ENCODE data around the gene ARID5B.

ARID5B gene

DNA sequence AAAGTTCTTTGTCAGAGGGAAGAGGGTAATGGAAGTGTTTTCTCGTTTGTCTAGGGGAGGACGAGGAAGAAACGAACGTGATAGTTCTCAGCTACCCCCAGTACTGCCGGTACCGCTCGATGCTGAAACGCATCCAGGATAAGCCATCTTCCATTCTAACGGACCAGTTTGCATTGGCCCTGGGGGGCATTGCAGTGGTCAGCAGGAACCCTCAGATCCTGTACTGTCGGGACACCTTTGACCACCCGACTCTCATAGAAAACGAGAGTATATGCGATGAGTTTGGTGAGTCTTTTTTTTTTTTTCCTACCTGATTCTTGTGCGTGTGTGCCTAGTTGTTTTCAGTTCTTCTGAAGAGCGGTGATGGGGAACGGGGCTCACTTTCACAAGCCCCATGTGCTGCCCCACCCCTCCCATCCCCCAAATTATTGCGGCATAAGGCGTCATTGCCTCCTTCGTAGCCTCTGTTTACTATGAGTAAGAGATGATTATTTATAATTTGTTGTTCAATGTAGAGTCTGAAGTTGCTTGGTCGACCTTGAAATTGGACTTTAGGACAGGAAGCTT lies 98.6 kb downstream of the ARID5B start:
- no peak overlapping the region for H3K4me3 ChIP-seq (ENCODE audit: low read length)
- H3K9me3 ChIP-seq (replicated peaks; ENCODE audit: insufficient read depth, low read length), result no peaks in the 10 kb centered on the region
- no peak overlapping the region for H3K4me2 ChIP-seq (ENCODE audit: low read depth, low read length)
- H2AFZ ChIP-seq (ENCODE audit: low read length), result no peak overlapping the region
- H3K9me2 ChIP-seq (replicated peaks; ENCODE audit: insufficient read depth, low read length), result no peaks in the 10 kb centered on the region
- DNase-seq, result no peak
- no peaks in the 10 kb centered on the region for H3F3A ChIP-seq (ENCODE audit: insufficient read depth, low read length)
- no peak overlapping the region for H3K9ac ChIP-seq (ENCODE audit: low read length)
- H3K36me3 ChIP-seq (replicated peaks; ENCODE audit: insufficient read depth, low read length), result 0 out of 2 replicates have a peak, but pooled peaks cover 3% of the 10 kb centered on the region
- H4K20me1 ChIP-seq (ENCODE audit: insufficient read depth, low read length), result no peaks in the 10 kb centered on the region
- H3K27me3 ChIP-seq (replicated peaks; ENCODE audit: insufficient read depth, low read length), result no peaks in the 10 kb centered on the region
- no peak overlapping the region for H3K27ac ChIP-seq (ENCODE audit: low read length)
- H3K4me1 ChIP-seq (ENCODE audit: low read length), result 0 out of 2 replicates have a peak, but pooled peaks cover 5% of the 10 kb centered on the region
- TF ChIP-seq EZH2 (optimal IDR thresholded peaks at IDR 0.05; ENCODE audit: low read depth, low read length), result no peak
- H3K79me2 ChIP-seq (ENCODE audit: low read length), result peaks cover 98% of the 10 kb centered on the region

DNA sequence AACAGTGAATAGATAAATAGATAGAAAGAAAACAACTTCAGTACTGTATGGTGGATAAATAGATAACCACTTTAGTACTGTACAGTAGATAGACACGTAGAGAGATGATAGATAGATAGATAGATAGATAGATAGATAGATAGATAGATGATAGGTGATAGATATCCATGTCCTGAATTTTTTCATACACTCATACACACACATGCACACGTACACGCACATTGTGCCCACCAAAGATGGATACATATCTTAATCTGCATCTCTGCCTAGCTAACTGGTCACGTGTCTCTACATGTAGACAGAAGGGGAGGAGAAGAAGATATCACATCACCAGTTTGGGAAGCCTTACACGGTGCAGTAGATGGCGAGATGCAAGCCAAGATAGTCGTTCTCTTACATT lies 99.2 kb downstream of the ARID5B start:
- no peak for DNase-seq
- Histone ChIP-seq H3K36me3 (replicated peaks; ENCODE audit: insufficient read depth, low read length) (0 out of 2 replicates have a peak, but pooled peaks cover 3% of the 10 kb centered on the region), H3K79me2 (ENCODE audit: low read length) (peaks cover 98% of the 10 kb centered on the region), H3K27ac (ENCODE audit: low read length) (no peak overlapping the region), H3K4me3 (ENCODE audit: low read length) (no peak overlapping the region), H3K4me2 (ENCODE audit: low read depth, low read length) (no peak overlapping the region), H3K9ac (ENCODE audit: low read length) (no peak overlapping the region), H4K20me1 (ENCODE audit: insufficient read depth, low read length) (no peaks in the 10 kb centered on the region), H3K9me2 (replicated peaks; ENCODE audit: insufficient read depth, low read length) (no peaks in the 10 kb centered on the region), H3K4me1 (ENCODE audit: low read length) (0 out of 2 replicates have a peak, but pooled peaks cover 5% of the 10 kb centered on the region), H3K27me3 (replicated peaks; ENCODE audit: insufficient read depth, low read length) (no peaks in the 10 kb centered on the region), H2AFZ (ENCODE audit: low read length) (no peak overlapping the region), H3K9me3 (replicated peaks; ENCODE audit: insufficient read depth, low read length) (no peaks in the 10 kb centered on the region), H3F3A (ENCODE audit: insufficient read depth, low read length) (no peaks in the 10 kb centered on the region)
- TF ChIP-seq EZH2 (optimal IDR thresholded peaks at IDR 0.05; ENCODE audit: low read depth, low read length), result no peak
- TF ChIP-seq EZH2phosphoT487 (IDR thresholded peaks at IDR 0.05; ENCODE audit: low read length), result no peak
- TF ChIP-seq, protein P1, sequence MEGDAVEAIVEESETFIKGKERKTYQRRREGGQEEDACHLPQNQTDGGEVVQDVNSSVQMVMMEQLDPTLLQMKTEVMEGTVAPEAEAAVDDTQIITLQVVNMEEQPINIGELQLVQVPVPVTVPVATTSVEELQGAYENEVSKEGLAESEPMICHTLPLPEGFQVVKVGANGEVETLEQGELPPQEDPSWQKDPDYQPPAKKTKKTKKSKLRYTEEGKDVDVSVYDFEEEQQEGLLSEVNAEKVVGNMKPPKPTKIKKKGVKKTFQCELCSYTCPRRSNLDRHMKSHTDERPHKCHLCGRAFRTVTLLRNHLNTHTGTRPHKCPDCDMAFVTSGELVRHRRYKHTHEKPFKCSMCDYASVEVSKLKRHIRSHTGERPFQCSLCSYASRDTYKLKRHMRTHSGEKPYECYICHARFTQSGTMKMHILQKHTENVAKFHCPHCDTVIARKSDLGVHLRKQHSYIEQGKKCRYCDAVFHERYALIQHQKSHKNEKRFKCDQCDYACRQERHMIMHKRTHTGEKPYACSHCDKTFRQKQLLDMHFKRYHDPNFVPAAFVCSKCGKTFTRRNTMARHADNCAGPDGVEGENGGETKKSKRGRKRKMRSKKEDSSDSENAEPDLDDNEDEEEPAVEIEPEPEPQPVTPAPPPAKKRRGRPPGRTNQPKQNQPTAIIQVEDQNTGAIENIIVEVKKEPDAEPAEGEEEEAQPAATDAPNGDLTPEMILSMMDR (IDR thresholded peaks at IDR 0.05; ENCODE audit: low read length), result no peak

DNA sequence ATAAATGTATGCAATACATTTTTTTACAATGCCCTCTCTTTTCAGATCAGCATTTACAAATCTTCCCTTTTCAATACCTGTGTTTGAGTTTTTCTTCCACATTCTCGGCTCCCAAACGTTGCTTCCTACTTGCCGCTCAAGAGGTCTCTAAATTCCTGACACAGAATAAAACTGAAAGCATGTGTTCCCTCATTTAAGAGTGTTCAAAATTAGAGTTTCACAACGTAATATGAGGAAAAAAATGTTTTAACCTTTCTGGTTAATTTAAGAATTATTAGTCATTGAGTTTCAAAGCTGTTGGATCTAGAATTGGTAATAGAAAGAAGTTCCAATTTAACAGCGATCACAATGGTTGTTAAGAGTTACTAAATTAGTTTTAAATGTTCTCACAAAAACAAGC lies 100.4 kb downstream of the ARID5B start:
- H3K27me3 ChIP-seq (replicated peaks; ENCODE audit: insufficient read depth, low read length), result no peaks in the 10 kb centered on the region
- no peak for DNase-seq
- no peaks in the 10 kb centered on the region for H3K9me3 ChIP-seq (replicated peaks; ENCODE audit: insufficient read depth, low read length)
- 0 out of 2 replicates have a peak, but pooled peaks cover 3% of the 10 kb centered on the region for H3K36me3 ChIP-seq (replicated peaks; ENCODE audit: insufficient read depth, low read length)
- H3K4me2 ChIP-seq (ENCODE audit: low read depth, low read length), result no peak overlapping the region
- H3K4me3 ChIP-seq (ENCODE audit: low read length), result no peak overlapping the region
- H3F3A ChIP-seq (ENCODE audit: insufficient read depth, low read length), result no peaks in the 10 kb centered on the region
- no peak overlapping the region for H3K9ac ChIP-seq (ENCODE audit: low read length)
- no peaks in the 10 kb centered on the region for H3K9me2 ChIP-seq (replicated peaks; ENCODE audit: insufficient read depth, low read length)
- 0 out of 2 replicates have a peak, but pooled peaks cover 5% of the 10 kb centered on the region for H3K4me1 ChIP-seq (ENCODE audit: low read length)
- no peak overlapping the region for H3K27ac ChIP-seq (ENCODE audit: low read length)
- TF ChIP-seq, protein P1 (IDR thresholded peaks at IDR 0.05; ENCODE audit: low read length), result no peak
- TF ChIP-seq EZH2 (optimal IDR thresholded peaks at IDR 0.05; ENCODE audit: low read depth, low read length) (no peak), EZH2phosphoT487 (IDR thresholded peaks at IDR 0.05; ENCODE audit: low read length) (no peak)
- H4K20me1 ChIP-seq (ENCODE audit: insufficient read depth, low read length), result no peaks in the 10 kb centered on the region
- H2AFZ ChIP-seq (ENCODE audit: low read length), result no peak overlapping the region
- peaks cover 100% of the 10 kb centered on the region for H3K79me2 ChIP-seq (ENCODE audit: low read length)

DNA sequence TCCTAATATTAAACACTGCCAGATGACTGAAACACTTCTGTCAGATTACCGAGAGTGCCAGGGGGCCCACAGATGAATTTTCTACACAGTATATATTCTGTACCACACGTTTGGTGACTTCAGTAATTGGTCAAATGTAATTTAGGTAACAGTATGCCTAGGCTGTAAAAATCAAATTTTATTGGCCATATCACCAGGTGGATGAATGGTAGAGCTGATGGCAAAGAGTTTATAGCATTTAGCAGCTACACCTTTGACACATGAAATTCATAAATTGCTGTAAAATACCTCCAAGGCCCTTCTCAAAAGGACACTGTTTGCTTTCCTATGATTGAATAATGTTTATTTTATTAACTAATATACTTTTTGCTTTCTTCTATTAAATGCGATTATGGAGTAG lies 101.3 kb downstream of the ARID5B start:
- no peak overlapping the region for H3K9ac ChIP-seq (ENCODE audit: low read length)
- no peak overlapping the region for H3K4me2 ChIP-seq (ENCODE audit: low read depth, low read length)
- no peaks in the 10 kb centered on the region for H3F3A ChIP-seq (ENCODE audit: insufficient read depth, low read length)
- H3K9me3 ChIP-seq (replicated peaks; ENCODE audit: insufficient read depth, low read length), result no peaks in the 10 kb centered on the region
- no peak overlapping the region for H3K4me3 ChIP-seq (ENCODE audit: low read length)
- no peaks in the 10 kb centered on the region for H4K20me1 ChIP-seq (ENCODE audit: insufficient read depth, low read length)
- 0 out of 2 replicates have a peak, but pooled peaks cover 5% of the 10 kb centered on the region for H3K4me1 ChIP-seq (ENCODE audit: low read length)
- H3K27ac ChIP-seq (ENCODE audit: low read length), result no peak overlapping the region
- no peak for TF ChIP-seq EZH2phosphoT487 (IDR thresholded peaks at IDR 0.05; ENCODE audit: low read length)
- no peak for TF ChIP-seq EZH2 (optimal IDR thresholded peaks at IDR 0.05; ENCODE audit: low read depth, low read length)
- TF ChIP-seq, protein P1 (IDR thresholded peaks at IDR 0.05; ENCODE audit: low read length), result no peak
- 0 out of 2 replicates have a peak, but pooled peaks cover 3% of the 10 kb centered on the region for H3K36me3 ChIP-seq (replicated peaks; ENCODE audit: insufficient read depth, low read length)
- H3K27me3 ChIP-seq (replicated peaks; ENCODE audit: insufficient read depth, low read length), result no peaks in the 10 kb centered on the region
- H3K79me2 ChIP-seq (ENCODE audit: low read length), result peaks cover 100% of the 10 kb centered on the region
- no peak overlapping the region for H2AFZ ChIP-seq (ENCODE audit: low read length)
- DNase-seq, result no peak
- H3K9me2 ChIP-seq (replicated peaks; ENCODE audit: insufficient read depth, low read length), result no peaks in the 10 kb centered on the region
